ENCODE data around the gene SUMO3.

Gene SUMO3

GRCh38 chr21:44817914-44818639, at the start of gene SUMO3:
TSS of gene SUMO3 (minus strand) at chr21:44818062. CDS start at chr21:44817968, 94 bp downstream.
- DNase-seq (ENCODE audit: low spot score), result peak; percentile 90

GRCh38 chr21:44867464-44867863, 49.6 kb upstream of the SUMO3 start:
- DNase-seq (ENCODE audit: low spot score), result no peak

GRCh38 chr21:44866780-44867179, 48.9 kb upstream of the SUMO3 start:
- DNase-seq (ENCODE audit: low spot score), result no peak

GRCh38 chr21:44865561-44866280, 47.9 kb upstream of the SUMO3 start:
- peak; percentile 69 for DNase-seq (ENCODE audit: low spot score)

- no peak for DNase-seq (ENCODE audit: low spot score)
Observed at GRCh38 chr21:44862869-44863685, 45.2 kb upstream of the SUMO3 start.

GRCh38 chr21:44858791-44859190, 40.9 kb upstream of the SUMO3 start:
- DNase-seq (ENCODE audit: low spot score), result no peak

GRCh38 chr21:44858291-44858690, 40.4 kb upstream of the SUMO3 start:
- no peak for DNase-seq (ENCODE audit: low spot score)

- DNase-seq (ENCODE audit: low spot score), result no peak
Observed at GRCh38 chr21:44857127-44857892, 39.4 kb upstream of the SUMO3 start.

- DNase-seq (ENCODE audit: low spot score), result no peak
Observed at GRCh38 chr21:44856131-44856530, 38.3 kb upstream of the SUMO3 start.

GRCh38 chr21:44855572-44855971, 37.7 kb upstream of the SUMO3 start:
- no peak for DNase-seq (ENCODE audit: low spot score)

- no peak for DNase-seq (ENCODE audit: low spot score)
Observed at GRCh38 chr21:44854664-44855446, 37.0 kb upstream of the SUMO3 start.

- no peak for DNase-seq (ENCODE audit: low spot score)
Observed at GRCh38 chr21:44854391-44854663, 36.5 kb upstream of the SUMO3 start.

- DNase-seq (ENCODE audit: low spot score), result no peak
Observed at GRCh38 chr21:44853601-44854390, 35.9 kb upstream of the SUMO3 start.

GRCh38 chr21:44850905-44851657, 33.2 kb upstream of the SUMO3 start:
- DNase-seq (ENCODE audit: low spot score), result no peak

- no peak for DNase-seq (ENCODE audit: low spot score)
Observed at GRCh38 chr21:44850208-44850800, 32.4 kb upstream of the SUMO3 start.

- DNase-seq (ENCODE audit: low spot score), result no peak
Observed at GRCh38 chr21:44849616-44850130, 31.8 kb upstream of the SUMO3 start.

- DNase-seq (ENCODE audit: low spot score), result no peak
Observed at GRCh38 chr21:44848821-44849521, 31.1 kb upstream of the SUMO3 start.

- DNase-seq (ENCODE audit: low spot score), result no peak
Observed at GRCh38 chr21:44847261-44848056, 29.6 kb upstream of the SUMO3 start.
